HEK293T (cell line): ENCODE results near the gene USP31.

ENCODE experiments used
- L3MBTL2 ChIP-seq: fragments of 450-650 bp; conservative IDR thresholded peaks from 2 replicates; pipeline ENCODE4 v1.6.1; 2016; ENCODE audit warnings: mild to moderate bottlenecking
- PKNOX1 ChIP-seq: fragments of 450-650 bp; IDR thresholded peaks from 2 replicates; pipeline ENCODE4 v1.6.1; 2016
- SP1 ChIP-seq: fragments of 450-650 bp; IDR thresholded peaks from 2 replicates; pipeline ENCODE4 v1.6.1; 2017

DNA sequence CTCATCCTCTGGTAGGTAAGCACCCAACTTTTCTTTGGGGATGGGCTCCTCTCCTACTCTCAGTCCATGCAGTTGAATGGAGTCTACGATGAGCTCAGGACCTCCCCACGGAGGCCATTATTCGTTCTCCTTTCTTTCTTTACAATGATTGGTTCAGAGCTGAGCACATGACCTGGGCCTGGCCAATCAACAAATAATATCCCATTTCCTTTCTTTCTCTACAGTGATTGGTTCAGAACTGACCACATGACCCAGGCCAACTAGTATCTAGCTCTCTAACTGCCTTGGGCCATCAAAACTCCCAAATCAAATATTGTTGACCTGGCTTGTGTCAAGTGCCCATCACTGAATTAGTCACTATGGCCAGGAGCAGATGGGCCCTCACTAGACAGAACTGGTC, 129.2 kb downstream of the USP31 start:
- no peak for TF ChIP-seq SP1
- no peak for TF ChIP-seq L3MBTL2
- no peak for TF ChIP-seq PKNOX1
